HepG2 (cell line): ENCODE results near the gene DUSP15. TPM values are rescaled to one million over a fixed set of nuclear protein-coding genes. Genes with fewer than 3 reads are reported as not detected.

ENCODE experiments used
- ATAC-seq: fragments of 200-7000 bp; cut with Tn5 transposase; 3 replicates; pipeline ENCODE4 v1.9.1; 2020; ENCODE audit warnings: mild to moderate bottlenecking, moderate library complexity
- BruUV-seq: library from RNA; stranded (reverse); fragments of 400-500 nt; replicated peaks from 2 replicates; lab custom pipeline; 2021; lab: Mats Ljungman, UMichigan
- CTCF ChIA-PET: fragments of 300-600 bp; formaldehyde crosslinking; extraction: SDS; loops from one replicate; lab custom pipeline; 2021; ENCODE audit warnings: low total read pairs, inconsistent platforms, low intra/inter-chr PET ratio; lab: Yijun Ruan, JAX
- POLR2A ChIA-PET: fragments of 350-600 bp; sonication (Branson Sonifier 250); formaldehyde crosslinking; loops from one replicate; lab custom pipeline; 2020; ENCODE audit warnings: antibody characterized with exemption, inconsistent platforms; lab: Yijun Ruan, JAX
- DNase-seq: peaks from one replicate; pipeline ENCODE4 v3.0.0-alpha.2; 2015; ENCODE audit warnings: low spot score
- FAIRE-seq: peaks from 3 replicates; lab custom pipeline; 2011; peaks lifted over from hg19 to GRCh38; lab: Jason Lieb, UNC
- H2AFZ ChIP-seq: one replicate; pipeline ENCODE4 v1.6.1; 2011; ENCODE audit warnings: low read length, inconsistent platforms
- H3K27ac ChIP-seq: fragments of 300-600 bp; 3 replicates; pipeline ENCODE4 v1.8.0; 2011; ENCODE audit warnings: mixed run types, mild to moderate bottlenecking, mixed read lengths, low read length, inconsistent platforms; ENCODE audit not compliant: insufficient read depth; ENCODE audit errors: extremely low read length
- H3K27me3 ChIP-seq, 2 experiments: fragments of 200-600 bp in 1 of 2; 2 replicates in 1 of 2; 3 replicates in 1 of 2; pipeline versions ENCODE4 v1.6.0 to v1.8.0; 2011; ENCODE audit warnings: low read length in 2 of 2, mild to moderate bottlenecking in 2 of 2, moderate library complexity in 2 of 2, inconsistent platforms in 1 of 2; ENCODE audit not compliant: insufficient read depth in 2 of 2, control insufficient read depth in 1 of 2
- H3K36me3 ChIP-seq, 2 experiments: fragments of 200-600 bp in 1 of 2; replicated peaks in 1 of 2; 2 replicates in 1 of 2; 3 replicates in 1 of 2; pipeline versions ENCODE4 v1.5.1 to v1.8.0; 2011; ENCODE audit warnings: low read length in 2 of 2, inconsistent platforms in 1 of 2; ENCODE audit not compliant: insufficient read depth in 2 of 2, control insufficient read depth in 1 of 2
- H3K4me1 ChIP-seq: 2 replicates; pipeline ENCODE4 v1.5.1; 2012; ENCODE audit warnings: low read length, inconsistent platforms; ENCODE audit not compliant: insufficient read depth
- H3K4me2 ChIP-seq: 2 replicates; pipeline ENCODE4 v1.6.0; 2011; ENCODE audit warnings: low read depth, low read length, inconsistent platforms
- H3K4me3 ChIP-seq, 3 experiments: fragments of 200-600 bp in 1 of 3; sonication (generic), shearing (Covaris generic) in 1 of 3; replicated peaks in 1 of 3; 2 replicates each; pipeline ENCODE4 v1.5.1; 2011 to 2016; ENCODE audit warnings: low read length in 3 of 3, inconsistent platforms in 2 of 3, low read depth in 2 of 3, mild to moderate bottlenecking in 2 of 3, control low read depth in 1 of 3, mixed read lengths in 1 of 3; ENCODE audit not compliant: insufficient read depth in 1 of 3
- H3K79me2 ChIP-seq: one replicate; pipeline ENCODE4 v1.6.1; 2011; ENCODE audit warnings: low read length, inconsistent platforms; ENCODE audit not compliant: insufficient read depth
- H3K9ac ChIP-seq: 2 replicates; pipeline ENCODE4 v1.6.0; 2011; ENCODE audit warnings: mild to moderate bottlenecking, low read depth, low read length, inconsistent platforms; ENCODE audit not compliant: insufficient read depth
- H3K9me3 ChIP-seq: 2 replicates; pipeline ENCODE4 v1.5.1; 2012; ENCODE audit warnings: mild to moderate bottlenecking, low read length
- H4K20me1 ChIP-seq: 2 replicates; pipeline ENCODE4 v1.6.0; 2011; ENCODE audit warnings: inconsistent platforms, mild to moderate bottlenecking, low read length, moderate library complexity; ENCODE audit not compliant: insufficient read depth
- SNAPC4 ChIP-seq: sonication (generic); formaldehyde crosslinking; IDR thresholded peaks from 2 replicates; pipeline ENCODE4 v1.4.0; 2020; ENCODE audit warnings: mild to moderate bottlenecking, missing genetic modification reagents
- ZNF225 ChIP-seq: sonication (generic); formaldehyde crosslinking; IDR thresholded peaks from 2 replicates; pipeline ENCODE4 v1.4.0; 2020; ENCODE audit warnings: mild to moderate bottlenecking, missing genetic modification reagents
- ZNF362 ChIP-seq: sonication (generic); formaldehyde crosslinking; IDR thresholded peaks from 2 replicates; pipeline ENCODE4 v1.4.0; 2020; ENCODE audit warnings: missing genetic modification reagents, mild to moderate bottlenecking, borderline replicate concordance
- WGBS: methylation state at CpG from one replicate; pipeline ENCODE4 v1.1.6; 2017; ENCODE audit warnings: low lambda C conversion rate; 5-methylcytosine and 5-hydroxymethylcytosine counted together
- in situ Hi-C: cut with HindIII; loops from 2 replicates; pipeline ENCODE4 v1.10.0; 2017; ENCODE audit warnings: low pct_unique_long_range_greater_than_20kb; ENCODE audit not compliant: extremely low pct_ligation_motif_present
- intact Hi-C: fragments of 100-400 bp; cut with micrococcal nuclease; formaldehyde crosslinking; loops from one replicate; pipeline ENCODE4 v1.10.0; 2022; ENCODE audit not compliant: unreplicated experiment
- polyA plus RNA-seq, 8 experiments: library from polyadenylated mRNA; depleted of rRNA in 3 of 8; stranded (reverse) in 7 of 8; unstranded in 1 of 8; fragments of >200 nt; fragmentation: Illumina TruSeq in 4 of 8; extraction: Trizol in 4 of 8; gene quantifications; 2 replicates each; pipeline versions ENCODE4 v1.2.1 to v1.2.3, GENCODE V29; 2011 to 2016; ENCODE audit warnings: low read depth in 4 of 8, missing spikeins in 1 of 8, mixed read lengths in 1 of 8; ENCODE audit not compliant: insufficient read depth in 1 of 8
- total RNA-seq, 5 experiments: library from RNA; depleted of rRNA; stranded (reverse); fragments of >200 nt; fragmentation: Illumina TruSeq; extraction: Trizol; gene quantifications; 2 replicates each; pipeline ENCODE4 v1.2.3, GENCODE V29; 2016; ENCODE audit warnings: low read depth in 1 of 5

Gene DUSP15
- total and polyA plus RNA-seq, 2 of the 13 experiments (the other 11 are each of a cell fraction or from before 2014, with no cell fraction given): 0.17 to 0.93 TPM

- no peaks in the 10 kb centered on the region for H4K20me1 ChIP-seq
- H3K4me2 ChIP-seq: no peak overlapping the region
- no peak for ATAC-seq
- no peaks in the 10 kb centered on the region for H3K9me3 ChIP-seq
- ChIA-PET POLR2A (interaction anchor here (1.2 kb wide), 1 partner anchor 128 kb away, joined by 3 read pairs; the partner anchor contains the start of gene PDRG1), CTCF (interaction anchor here (2.5 to 4.8 kb wide), 3 partner anchors 22 to 207 kb away, joined by 10 to 70 read pairs (median 26); partner anchors contain the start of genes FOXS1 and PDRG1)
- no peaks in the 10 kb centered on the region for H3K36me3 ChIP-seq
- 0 out of 2 replicates have a peak, but pooled peaks have one; percentile 3 for TF ChIP-seq ZNF225 (CRISPR knock-in tag)
- no peak for TF ChIP-seq ZNF362
- TF ChIP-seq SNAPC4 (CRISPR knock-in tag): no peak
- FAIRE-seq: no peak
- H2AFZ ChIP-seq: no peak overlapping the region
- H3K27ac ChIP-seq: no peak overlapping the region
- no peaks in the 10 kb centered on the region for H3K79me2 ChIP-seq
- H3K4me3 ChIP-seq: no peak overlapping the region
- H3K9ac ChIP-seq: no peak overlapping the region
- 33% methylated on average over 4 of the region's 4 CpGs for WGBS
- intact Hi-C loops: loop anchor here (10.0 kb wide), 1 partner anchor 131 kb away; the partner anchor contains the start of gene PDRG1
- BruUV-seq: no TSS peak
- in situ Hi-C loops: loop anchor here (5.0 to 10.0 kb wide), 2 partner anchors 208 to 271 kb away; no protein-coding TSS in a partner anchor
- no peak for DNase-seq
- H3K4me1 ChIP-seq: 0 out of 2 replicates have a peak, but pooled peaks cover 7% of the 10 kb centered on the region
- H3K27me3 ChIP-seq: peaks cover 12 to 61% of the 10 kb centered on the region in 2 experiments
These were observed 46.2 kb downstream of the DUSP15 start for GRCh38 chr20:31824125-31824485.
